Neural cell (in vitro differentiated cells): ENCODE results near the gene NF1. TPM values are rescaled to one million over a fixed set of nuclear protein-coding genes. Genes with fewer than 3 reads are reported as not detected.

Source experiments
- H2AFZ ChIP-seq: fragments of 200-600, 300-800 bp; sonication (generic), shearing (Covaris generic); 2 replicates; pipeline ENCODE4 v1.6.0; 2014; ENCODE audit warnings: low read depth, mild to moderate bottlenecking, antibody characterized with exemption, low read length, moderate library complexity
- H3F3A ChIP-seq: fragments of 200-600 bp; shearing (Covaris generic); 2 replicates; pipeline ENCODE4 v1.6.1; 2016; ENCODE audit warnings: mild to moderate bottlenecking, moderate library complexity, mixed read lengths, antibody characterized with exemption, low read length; ENCODE audit not compliant: insufficient read depth, poor library complexity, severe bottlenecking
- H3K27ac ChIP-seq: fragments of 200-600, 300-800 bp; sonication (generic), shearing (Covaris generic); 2 replicates; pipeline ENCODE4 v1.5.1; 2014; ENCODE audit warnings: mild to moderate bottlenecking, low read length, moderate library complexity
- H3K27me3 ChIP-seq: fragments of 300-800, 200-600 bp; sonication (generic), shearing (Covaris generic); 2 replicates; pipeline ENCODE4 v1.6.0; 2014; ENCODE audit warnings: mild to moderate bottlenecking, low read depth, low read length, moderate library complexity; ENCODE audit not compliant: insufficient read depth
- H3K36me3 ChIP-seq: fragments of 300-800, 200-600 bp; sonication (generic), shearing (Covaris generic); 2 replicates; pipeline ENCODE4 v1.5.1; 2014; ENCODE audit warnings: mild to moderate bottlenecking, antibody characterized with exemption, low read length, moderate library complexity; ENCODE audit not compliant: insufficient read depth
- H3K4me2 ChIP-seq: fragments of 300-800, 200-600 bp; sonication (generic), shearing (Covaris generic); 2 replicates; pipeline ENCODE4 v1.6.0; 2014; ENCODE audit warnings: mild to moderate bottlenecking, low read length
- H3K4me3 ChIP-seq: fragments of 300-800, 200-600 bp; sonication (generic), shearing (Covaris generic); 2 replicates; pipeline ENCODE4 v1.5.1; 2014; ENCODE audit warnings: mild to moderate bottlenecking, low read length, moderate library complexity
- H3K79me2 ChIP-seq: fragments of 200-600 bp; shearing (Covaris generic); replicated peaks from 2 replicates; pipeline ENCODE4 v1.6.0; 2014; ENCODE audit warnings: mild to moderate bottlenecking, low read length, moderate library complexity; ENCODE audit not compliant: insufficient read depth
- H3K9ac ChIP-seq: fragments of 300-800, 200-600 bp; sonication (generic), shearing (Covaris generic); 2 replicates; pipeline ENCODE4 v1.6.1; 2016; ENCODE audit warnings: mild to moderate bottlenecking, low read length, mixed read lengths
- H3K9me2 ChIP-seq: fragments of 200-600 bp; shearing (Covaris generic); 2 replicates; pipeline ENCODE4 v1.6.1; 2016; ENCODE audit warnings: mild to moderate bottlenecking, low read length, mixed read lengths; ENCODE audit not compliant: insufficient read depth
- H3K9me3 ChIP-seq: fragments of 200-600, 300-800 bp; sonication (generic), shearing (Covaris generic); 2 replicates; pipeline ENCODE4 v1.6.1; 2016; ENCODE audit warnings: mild to moderate bottlenecking, mixed run types, low read length, moderate library complexity, mixed read lengths
- H4K20me1 ChIP-seq: fragments of 200-600 bp; shearing (Covaris generic); 2 replicates; pipeline ENCODE4 v1.6.1; 2016; ENCODE audit warnings: mild to moderate bottlenecking, mixed run types; ENCODE audit not compliant: insufficient read depth
- CTCF ChIP-seq: fragments of 450-650 bp; IDR thresholded peaks from 2 replicates; pipeline ENCODE4 v1.5.1; 2014; ENCODE audit warnings: antibody characterized with exemption, mild to moderate bottlenecking, moderate library complexity; ENCODE audit not compliant: poor library complexity, severe bottlenecking
- EP300 ChIP-seq: fragments of 450-650 bp; conservative IDR thresholded peaks from 2 replicates; pipeline ENCODE4 v1.6.1; 2014; ENCODE audit warnings: antibody characterized with exemption, mild to moderate bottlenecking, moderate library complexity; ENCODE audit not compliant: poor library complexity, severe bottlenecking
- EZH2 ChIP-seq: fragments of 200-600, 300-800 bp; shearing (Covaris generic), sonication (generic); IDR thresholded peaks from 2 replicates; pipeline ENCODE4 v1.6.1; 2014; ENCODE audit warnings: antibody characterized with exemption, low read length, borderline replicate concordance, mild to moderate bottlenecking; ENCODE audit not compliant: insufficient read depth, poor library complexity, severe bottlenecking
- MXI1 ChIP-seq: fragments of 450-650 bp; conservative IDR thresholded peaks from 2 replicates; pipeline ENCODE4 v1.6.1; 2014; ENCODE audit warnings: antibody characterized with exemption, mild to moderate bottlenecking; ENCODE audit not compliant: poor library complexity, severe bottlenecking
- POLR2AphosphoS5 ChIP-seq: IDR thresholded peaks from 2 replicates; pipeline ENCODE4 v1.6.1; 2012
- RAD21 ChIP-seq: fragments of 450-650 bp; conservative IDR thresholded peaks from 2 replicates; pipeline ENCODE4 v1.6.1; 2014; ENCODE audit warnings: antibody characterized with exemption, mild to moderate bottlenecking, moderate library complexity
- SMC3 ChIP-seq: fragments of 450-650 bp; conservative IDR thresholded peaks from 2 replicates; pipeline ENCODE4 v1.6.1; 2014; ENCODE audit warnings: antibody characterized with exemption, mild to moderate bottlenecking, moderate library complexity; ENCODE audit not compliant: poor library complexity
- TAF1 ChIP-seq: IDR thresholded peaks from 2 replicates; pipeline ENCODE4 v1.6.1; 2012; ENCODE audit warnings: low read depth
- polyA plus RNA-seq: library from polyadenylated mRNA; depleted of rRNA; stranded (reverse); fragments of >200 nt; gene quantifications from 2 replicates; pipeline ENCODE4 v1.2.3, GENCODE V29; 2014
- TF ChIP-seq, protein P1 (sequence below): IDR thresholded peaks from 2 replicates; pipeline ENCODE4 v1.6.1; 2012; ENCODE audit warnings: borderline replicate concordance

The NF1 gene
- polyA plus RNA-seq, 1 donor from 2014 or later, result 22.4 TPM

DNA sequence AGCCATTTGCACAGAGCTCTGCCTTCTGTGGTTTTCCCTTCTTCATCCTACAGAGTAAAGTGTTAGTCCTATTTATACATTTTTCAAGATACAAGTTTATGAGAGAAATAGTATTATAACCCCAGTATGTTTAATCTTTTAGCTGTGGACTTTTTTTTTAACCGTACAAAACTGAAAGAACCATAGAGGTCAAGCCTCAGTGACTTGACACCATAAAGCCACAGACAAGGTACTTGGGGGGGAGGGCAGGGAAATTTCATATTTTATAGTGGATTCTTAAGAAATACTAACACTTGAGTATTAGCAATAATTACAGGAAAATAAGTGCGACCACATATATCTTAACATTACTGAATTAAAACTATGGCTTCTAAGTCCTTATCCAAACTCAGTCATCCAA lies 279.7 kb downstream of the NF1 start:
- no peak overlapping the region for H3K4me3 ChIP-seq
- no peak overlapping the region for H3K4me2 ChIP-seq
- no peak overlapping the region for H3K9ac ChIP-seq
- H3K9me3 ChIP-seq, result no peaks in the 10 kb centered on the region
- no peaks in the 10 kb centered on the region for H4K20me1 ChIP-seq
- no peaks in the 10 kb centered on the region for H3K27me3 ChIP-seq
- H3F3A ChIP-seq, result no peaks in the 10 kb centered on the region
- TF ChIP-seq EP300 (no peak), SMC3 (no peak), POLR2AphosphoS5 (no peak), TAF1 (no peak), CTCF (no peak), RAD21 (no peak), EZH2 (no peak), MXI1 (no peak)
- TF ChIP-seq, protein P1, sequence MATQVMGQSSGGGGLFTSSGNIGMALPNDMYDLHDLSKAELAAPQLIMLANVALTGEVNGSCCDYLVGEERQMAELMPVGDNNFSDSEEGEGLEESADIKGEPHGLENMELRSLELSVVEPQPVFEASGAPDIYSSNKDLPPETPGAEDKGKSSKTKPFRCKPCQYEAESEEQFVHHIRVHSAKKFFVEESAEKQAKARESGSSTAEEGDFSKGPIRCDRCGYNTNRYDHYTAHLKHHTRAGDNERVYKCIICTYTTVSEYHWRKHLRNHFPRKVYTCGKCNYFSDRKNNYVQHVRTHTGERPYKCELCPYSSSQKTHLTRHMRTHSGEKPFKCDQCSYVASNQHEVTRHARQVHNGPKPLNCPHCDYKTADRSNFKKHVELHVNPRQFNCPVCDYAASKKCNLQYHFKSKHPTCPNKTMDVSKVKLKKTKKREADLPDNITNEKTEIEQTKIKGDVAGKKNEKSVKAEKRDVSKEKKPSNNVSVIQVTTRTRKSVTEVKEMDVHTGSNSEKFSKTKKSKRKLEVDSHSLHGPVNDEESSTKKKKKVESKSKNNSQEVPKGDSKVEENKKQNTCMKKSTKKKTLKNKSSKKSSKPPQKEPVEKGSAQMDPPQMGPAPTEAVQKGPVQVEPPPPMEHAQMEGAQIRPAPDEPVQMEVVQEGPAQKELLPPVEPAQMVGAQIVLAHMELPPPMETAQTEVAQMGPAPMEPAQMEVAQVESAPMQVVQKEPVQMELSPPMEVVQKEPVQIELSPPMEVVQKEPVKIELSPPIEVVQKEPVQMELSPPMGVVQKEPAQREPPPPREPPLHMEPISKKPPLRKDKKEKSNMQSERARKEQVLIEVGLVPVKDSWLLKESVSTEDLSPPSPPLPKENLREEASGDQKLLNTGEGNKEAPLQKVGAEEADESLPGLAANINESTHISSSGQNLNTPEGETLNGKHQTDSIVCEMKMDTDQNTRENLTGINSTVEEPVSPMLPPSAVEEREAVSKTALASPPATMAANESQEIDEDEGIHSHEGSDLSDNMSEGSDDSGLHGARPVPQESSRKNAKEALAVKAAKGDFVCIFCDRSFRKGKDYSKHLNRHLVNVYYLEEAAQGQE, result no peak
- H3K9me2 ChIP-seq, result no peaks in the 10 kb centered on the region
- no peak overlapping the region for H3K27ac ChIP-seq
- H3K79me2 ChIP-seq, result no peaks in the 10 kb centered on the region
- H3K36me3 ChIP-seq, result no peaks in the 10 kb centered on the region
- no peak overlapping the region for H2AFZ ChIP-seq

GRCh38 chr17:31378638-31379037 lies 283.9 kb downstream of the NF1 start:
- Histone ChIP-seq H3K9ac (no peak overlapping the region), H3K9me3 (no peaks in the 10 kb centered on the region), H3K36me3 (no peaks in the 10 kb centered on the region), H4K20me1 (no peaks in the 10 kb centered on the region), H3K27ac (no peak overlapping the region), H3K9me2 (no peaks in the 10 kb centered on the region), H3K4me2 (no peak overlapping the region), H3F3A (no peaks in the 10 kb centered on the region), H2AFZ (no peak overlapping the region), H3K79me2 (no peaks in the 10 kb centered on the region), H3K27me3 (no peaks in the 10 kb centered on the region), H3K4me3 (no peak overlapping the region)
- no peak for TF ChIP-seq EP300
- TF ChIP-seq POLR2AphosphoS5, result no peak
- no peak for TF ChIP-seq TAF1
- no peak for TF ChIP-seq MXI1
- TF ChIP-seq, protein P1, result no peak
- no peak for TF ChIP-seq CTCF
- TF ChIP-seq RAD21, result no peak
